ENCODE data around the gene PRR23E. TPM values are rescaled to one million over a fixed set of nuclear protein-coding genes. Genes with fewer than 3 reads are reported as not detected.

Gene PRR23E
- polyA plus RNA-seq, 1 of the 3 experiments (the other 2 are of a cell fraction), result not detected

- H3K9ac ChIP-seq, result no peak overlapping the region
- H3K4me3 ChIP-seq (ENCODE audit: low read depth in 2 of 2, low read length in 1 of 2), result no peak overlapping the region
- H3K27ac ChIP-seq (ENCODE audit: low read depth in 2 of 2, low read length in 1 of 2), result no peak overlapping the region; a peak in 2 of 4 replicates
- no peaks in the 10 kb centered on the region for H4K20me1 ChIP-seq (ENCODE audit: insufficient read depth)
- no peak overlapping the region for H2AFZ ChIP-seq (ENCODE audit: low read depth)
- H3K4me1 ChIP-seq (ENCODE audit: control insufficient read depth in 1 of 2, insufficient read depth in 2 of 2, low read depth in 1 of 2, low read length in 1 of 2), result peaks cover 0 to 26% of the 10 kb centered on the region in 2 experiments; a peak in 1 of 4 replicates
- no peak for TF ChIP-seq EZH2phosphoT487 (IDR thresholded peaks at IDR 0.05; ENCODE audit: borderline replicate concordance, low read depth)
- no peak for TF ChIP-seq RFX5 (IDR thresholded peaks at IDR 0.05; ENCODE audit: low read length)
- TF ChIP-seq TAF1 (IDR thresholded peaks at IDR 0.05; ENCODE audit: borderline replicate concordance, low read depth, low read length), result no peak
- TF ChIP-seq PBX3 (IDR thresholded peaks at IDR 0.05), result no peak
- TF ChIP-seq ZBTB33 (IDR thresholded peaks at IDR 0.05; ENCODE audit: borderline replicate concordance, low read depth), result no peak
- 90% methylated on average over 9 of the region's 14 CpGs for WGBS (ENCODE audit: low lambda C conversion rate)
- no peaks in the 10 kb centered on the region for H3K79me2 ChIP-seq (ENCODE audit: insufficient read depth)
- H3K4me2 ChIP-seq, result no peak overlapping the region
- no peaks in the 10 kb centered on the region for H3K36me3 ChIP-seq (replicated peaks in 1 of 2; ENCODE audit: control insufficient read depth in 1 of 2, insufficient read depth in 2 of 2, low read length in 1 of 2)
- no peaks in the 10 kb centered on the region for H3K9me2 ChIP-seq
- H3F3A ChIP-seq (replicated peaks; ENCODE audit: insufficient read depth), result no peaks in the 10 kb centered on the region
- no peaks in the 10 kb centered on the region for H3K9me3 ChIP-seq
- H3K27me3 ChIP-seq (ENCODE audit: insufficient read depth), result no peaks in the 10 kb centered on the region
- CTCF ChIA-PET, result no interaction called here
- POLR2A ChIA-PET, result interaction anchor here (1.3 kb wide), 1 partner anchor 35 kb away, joined by 4 read pairs; no protein-coding TSS in a partner anchor
- no peak for DNase-seq
These were observed 15.7 kb downstream of the PRR23E start for GRCh38 chr3:127208483-127209100.

GRCh38 chr3:127209155-127209839 is 16.4 kb downstream of the PRR23E start:
- ChIA-PET CTCF (interaction anchor here (1.1 to 1.4 kb wide), 2 partner anchors 12 to 247 kb away, joined by 4 to 5 read pairs; no protein-coding TSS in a partner anchor), POLR2A (interaction anchor here (1.3 kb wide), 1 partner anchor 36 kb away, joined by 4 read pairs; no protein-coding TSS in a partner anchor)
- Histone ChIP-seq H3K79me2 (ENCODE audit: insufficient read depth) (no peaks in the 10 kb centered on the region), H4K20me1 (ENCODE audit: insufficient read depth) (no peaks in the 10 kb centered on the region), H2AFZ (ENCODE audit: low read depth) (no peak overlapping the region), H3K27me3 (ENCODE audit: insufficient read depth) (no peaks in the 10 kb centered on the region), H3K9ac (no peak overlapping the region), H3K36me3 (replicated peaks in 1 of 2; ENCODE audit: control insufficient read depth in 1 of 2, insufficient read depth in 2 of 2, low read length in 1 of 2) (no peaks in the 10 kb centered on the region), H3K4me1 (ENCODE audit: control insufficient read depth in 1 of 2, insufficient read depth in 2 of 2, low read depth in 1 of 2, low read length in 1 of 2) (peaks cover 0 to 26% of the 10 kb centered on the region in 2 experiments; a peak in 1 of 4 replicates), H3K4me2 (no peak overlapping the region), H3K27ac (ENCODE audit: low read depth in 2 of 2, low read length in 1 of 2) (peak overlapping the region in 1 of 2 experiments; percentile 30; a peak in 2 of 4 replicates), H3K9me2 (no peaks in the 10 kb centered on the region), H3K4me3 (ENCODE audit: low read depth in 2 of 2, low read length in 1 of 2) (no peak overlapping the region), H3F3A (replicated peaks; ENCODE audit: insufficient read depth) (no peaks in the 10 kb centered on the region), H3K9me3 (no peaks in the 10 kb centered on the region)
- DNase-seq, result peak; percentile 58
- TF ChIP-seq ZBTB33 (IDR thresholded peaks at IDR 0.05; ENCODE audit: borderline replicate concordance, low read depth), result no peak
- no peak; a peak in 1 of 4 replicates for TF ChIP-seq EP300 (IDR thresholded peaks at IDR 0.05; ENCODE audit: borderline replicate concordance in 1 of 2, low read depth in 1 of 2, low read length in 1 of 2)
- TF ChIP-seq TEAD4 (IDR thresholded peaks at IDR 0.05; ENCODE audit: borderline replicate concordance, insufficient read depth), result no peak
- TF ChIP-seq ELF1 (IDR thresholded peaks at IDR 0.05), result no peak
- no peak for TF ChIP-seq JUND (IDR thresholded peaks at IDR 0.05)
- no peak for TF ChIP-seq FOXM1 (IDR thresholded peaks at IDR 0.05; ENCODE audit: low read depth)
- TF ChIP-seq IRF3 (IDR thresholded peaks at IDR 0.05; ENCODE audit: low read depth, low read length), result no peak
- no peak for TF ChIP-seq NFIC (IDR thresholded peaks at IDR 0.05; ENCODE audit: borderline replicate concordance)
- 81% methylated on average over 5 of the region's 13 CpGs for WGBS (ENCODE audit: low lambda C conversion rate)

All from SK-N-SH (cell line).